T-cell (primary cell): ENCODE data around the gene TCF12. TPM values are rescaled to one million over a fixed set of nuclear protein-coding genes. Genes with fewer than 3 reads are reported as not detected.

Experiments used
- ATAC-seq, 4 experiments: fragments of 200-7000 bp in 3 of 4; fragments of 150-1000 bp in 1 of 4; cut with Tn5 transposase; replicated peaks in 1 of 4; 1 replicate in 3 of 4; 2 replicates in 1 of 4; pipeline ENCODE4 v1.10.0; 2021; ENCODE audit warnings: moderate library complexity in 3 of 4, mild to moderate bottlenecking in 2 of 4, moderate number of reproducible peaks in 1 of 4
- CTCF ChIA-PET, 2 donors: fragments of 300-600 bp; sonication (Branson Sonifier 250); formaldehyde crosslinking; loops; one replicate each; lab custom pipeline; 2022; ENCODE audit warnings: antibody characterized with exemption in 2 of 2; lab: Charles Lee
- POLR2A ChIA-PET, 2 donors: fragments of 300-600 bp; sonication (Branson Sonifier 250); formaldehyde crosslinking; loops; one replicate each; lab custom pipeline; 2022; ENCODE audit warnings: antibody characterized with exemption in 2 of 2; lab: Charles Lee
- DNase-seq, 35 experiments: peaks; one replicate each; pipeline versions ENCODE4 v3.0.0 to v3.0.0-alpha.2; 2013 to 2023
- H3K27ac ChIP-seq: one replicate; pipeline ENCODE4 v1.5.1; 2013; ENCODE audit warnings: low read length
- H3K27me3 ChIP-seq, 2 experiments: replicated peaks in 1 of 2; 1 replicate in 1 of 2; 2 replicates in 1 of 2; pipeline versions ENCODE4 v1.6.1 to v1.7.0; 2013; ENCODE audit warnings: low read length in 1 of 2, mixed read lengths in 1 of 2; ENCODE audit not compliant: control insufficient read depth in 2 of 2, insufficient read depth in 2 of 2; ENCODE audit errors: extremely low read depth in 1 of 2
- H3K36me3 ChIP-seq, 2 donors: 1 replicate in 1 of 2; 2 replicates in 1 of 2; pipeline versions ENCODE4 v1.6.1 to v1.7.0; 2013; ENCODE audit warnings: low read length in 1 of 2; ENCODE audit not compliant: control insufficient read depth in 2 of 2, insufficient read depth in 1 of 2; ENCODE audit errors: extremely low read depth in 1 of 2
- H3K4me1 ChIP-seq, 2 experiments: 1 replicate in 1 of 2; 2 replicates in 1 of 2; pipeline versions ENCODE4 v1.6.1 to v1.7.0; 2013; ENCODE audit warnings: low read length in 2 of 2, mixed read lengths in 1 of 2; ENCODE audit not compliant: insufficient read depth in 2 of 2, control insufficient read depth in 1 of 2; ENCODE audit errors: extremely low read depth in 1 of 2
- H3K4me3 ChIP-seq, 2 donors: 1 replicate in 1 of 2; 2 replicates in 1 of 2; pipeline versions ENCODE4 v1.5.1 to v1.7.0; 2013; ENCODE audit warnings: mild to moderate bottlenecking in 2 of 2, low read length in 1 of 2, moderate library complexity in 1 of 2; ENCODE audit not compliant: control insufficient read depth in 1 of 2; ENCODE audit errors: extremely low read depth in 1 of 2
- H3K9me3 ChIP-seq: 2 replicates; pipeline ENCODE4 v1.7.0; 2013
- H3K27ac Mint-ChIP-seq, 2 donors: one replicate each; pipeline ENCODE4 v1.8.0; 2020 to 2021; ENCODE audit warnings: mild to moderate bottlenecking in 2 of 2, mixed read lengths in 2 of 2
- H3K27me3 Mint-ChIP-seq, 2 donors: one replicate each; pipeline ENCODE4 v1.8.0; 2021 to 2022; ENCODE audit warnings: mixed read lengths in 2 of 2
- H3K36me3 Mint-ChIP-seq: one replicate; pipeline ENCODE4 v1.8.0; 2021; ENCODE audit warnings: mixed read lengths
- H3K4me1 Mint-ChIP-seq, 3 donors: one replicate each; pipeline ENCODE4 v1.8.0; 2020 to 2022; ENCODE audit warnings: mixed read lengths in 3 of 3, mild to moderate bottlenecking in 1 of 3
- H3K4me3 Mint-ChIP-seq, 3 donors: one replicate each; pipeline ENCODE4 v1.8.0; 2020 to 2022; ENCODE audit warnings: mild to moderate bottlenecking in 3 of 3, mixed read lengths in 3 of 3, moderate library complexity in 3 of 3
- H3K9me3 Mint-ChIP-seq, 3 donors: one replicate each; pipeline ENCODE4 v1.8.0; 2020 to 2022; ENCODE audit warnings: mixed read lengths in 3 of 3
- WGBS: methylation state at CpG from one replicate; pipeline ENCODE4 v1.1.5; 2013; ENCODE audit warnings: missing lambda C conversion rate; ENCODE audit not compliant: insufficient coverage; 5-methylcytosine and 5-hydroxymethylcytosine counted together
- total RNA-seq, 35 experiments: library from RNA in 6 of 35; stranded (reverse) in 6 of 35; fragments of 120-200 nt in 1 of 35; gene quantifications; one replicate each; pipeline versions ENCODE4 v1.2.1 to v1.2.4 and lab custom pipeline; 2013 to 2026

Gene TCF12
- total RNA-seq, 5 donors from 2014 or later (not counting 1 experiment from before 2014, with no cell fraction given), result 68.0 to 94.3 (median 83.0) TPM

DNA sequence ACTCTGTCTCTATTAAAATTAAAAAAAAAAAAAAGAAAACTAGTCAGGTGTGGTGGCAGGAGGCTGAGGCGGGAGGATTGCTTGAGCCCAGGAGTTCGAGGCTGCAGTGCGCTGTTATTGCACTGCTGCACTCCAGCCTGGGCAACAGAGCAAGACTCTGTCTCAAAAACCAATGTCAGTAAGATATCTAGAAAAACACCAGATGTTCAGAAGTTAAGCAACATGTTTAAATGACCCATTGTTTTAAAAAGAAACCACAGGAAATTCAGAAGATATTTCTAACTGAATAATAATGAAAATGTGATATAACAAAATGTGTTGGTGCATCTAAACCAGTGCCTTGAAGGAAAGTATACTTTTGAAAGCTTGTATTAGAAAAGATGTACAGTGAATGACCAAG is 254.5 kb downstream of the TCF12 start:
- Mint-ChIP-seq H3K27ac (peak overlapping the region in 1 of 2 donors; percentile 26), H3K4me1 (peaks cover 0 to 7% (median 4%) of the 10 kb centered on the region in 3 donors), H3K4me3 (no peak overlapping the region), H3K36me3 (peaks cover 36% of the 10 kb centered on the region), H3K9me3 (no peaks in the 10 kb centered on the region), H3K27me3 (no peaks in the 10 kb centered on the region)
- no peak for ATAC-seq
- H3K9me3 ChIP-seq, result no peaks in the 10 kb centered on the region
- no peaks in the 10 kb centered on the region for H3K27me3 ChIP-seq
- H3K36me3 ChIP-seq, result peaks cover 0 to 6% of the 10 kb centered on the region in 2 donors
- H3K4me1 ChIP-seq, result no peaks in the 10 kb centered on the region
- ChIA-PET POLR2A (no interaction called here), CTCF (no interaction called here)
- no peak overlapping the region for H3K27ac ChIP-seq
- no peak overlapping the region for H3K4me3 ChIP-seq
- WGBS, result no CpG with 5 or more reads among the region's 3 CpGs
- no peak for DNase-seq

DNA sequence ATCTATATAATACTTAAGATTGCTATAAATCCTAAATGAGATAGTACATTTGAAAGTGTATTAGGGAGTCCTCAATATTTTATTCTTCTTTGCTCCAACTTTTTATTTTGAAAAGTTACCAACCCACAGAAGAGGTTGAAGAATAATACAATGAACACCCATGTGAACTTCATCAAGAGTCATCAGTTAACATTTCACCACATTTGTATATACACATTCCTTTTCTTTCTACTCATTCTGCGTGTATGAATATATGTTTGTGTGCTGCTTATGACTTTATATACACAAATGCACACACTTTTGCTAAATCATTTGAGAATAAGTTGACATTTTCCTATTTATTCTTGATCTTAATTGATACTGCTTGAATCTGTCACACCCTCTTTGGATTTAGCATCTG is 264.6 kb downstream of the TCF12 start:
- POLR2A ChIA-PET, result no interaction called here
- no peaks in the 10 kb centered on the region for H3K27me3 Mint-ChIP-seq
- Histone ChIP-seq H3K4me3 (no peak overlapping the region), H3K4me1 (no peaks in the 10 kb centered on the region), H3K27me3 (no peaks in the 10 kb centered on the region), H3K36me3 (no peaks in the 10 kb centered on the region), H3K9me3 (no peaks in the 10 kb centered on the region), H3K27ac (no peak overlapping the region)
- H3K27ac Mint-ChIP-seq, result no peak overlapping the region
- H3K4me3 Mint-ChIP-seq, result no peak overlapping the region
- no peak for ATAC-seq
- peaks cover 47% of the 10 kb centered on the region for H3K36me3 Mint-ChIP-seq
- H3K4me1 Mint-ChIP-seq, result peaks cover 0 to 3% (median 2%) of the 10 kb centered on the region in 3 donors
- CTCF ChIA-PET, result no interaction called here
- no CpG with 5 or more reads among the region's 1 CpG for WGBS
- no peak for DNase-seq
- H3K9me3 Mint-ChIP-seq, result no peaks in the 10 kb centered on the region

DNA sequence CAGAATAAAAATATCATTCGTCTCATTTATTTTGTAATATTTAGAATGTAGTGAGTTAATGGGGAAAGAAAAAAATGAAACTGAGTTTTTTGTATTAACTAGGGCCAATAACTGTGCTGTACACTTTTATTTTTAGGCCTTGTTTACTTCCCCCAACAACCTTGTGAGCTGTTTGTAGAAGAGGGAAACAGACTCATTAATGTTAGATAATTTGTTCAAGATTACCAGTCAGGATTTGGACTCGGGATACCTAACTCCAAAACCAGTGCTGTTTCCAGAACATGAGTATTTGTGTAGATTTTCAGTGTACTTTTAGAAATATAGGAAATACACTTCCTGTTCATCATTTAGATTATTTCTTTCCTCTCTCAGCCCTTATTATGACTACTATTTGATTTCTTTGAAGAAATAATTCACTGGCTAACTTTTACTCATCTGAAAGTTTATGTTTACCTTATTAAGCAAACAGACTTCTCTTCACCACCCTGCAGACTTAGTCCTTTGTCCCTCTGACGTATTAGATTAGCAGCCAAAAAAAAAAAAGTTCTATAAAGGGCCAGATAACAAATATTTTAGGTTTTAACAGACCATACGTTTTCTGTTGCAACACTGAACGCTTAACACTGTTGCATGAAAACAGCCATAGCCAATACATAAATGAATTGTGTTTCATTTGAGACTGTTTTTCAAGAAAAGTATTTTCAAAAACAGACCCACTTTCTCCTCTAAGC is 265.3 kb downstream of the TCF12 start:
- DNase-seq, result no peak
- no peaks in the 10 kb centered on the region for H3K9me3 ChIP-seq
- ChIA-PET CTCF (no interaction called here), POLR2A (no interaction called here)
- no peaks in the 10 kb centered on the region for H3K27me3 ChIP-seq
- H3K27ac ChIP-seq, result no peak overlapping the region
- Mint-ChIP-seq H3K27me3 (no peaks in the 10 kb centered on the region), H3K9me3 (no peaks in the 10 kb centered on the region), H3K27ac (no peak overlapping the region), H3K36me3 (peaks cover 47% of the 10 kb centered on the region), H3K4me3 (no peak overlapping the region), H3K4me1 (peaks cover 0 to 3% (median 2%) of the 10 kb centered on the region in 3 donors)
- no peaks in the 10 kb centered on the region for H3K36me3 ChIP-seq
- no peak for ATAC-seq
- no peaks in the 10 kb centered on the region for H3K4me1 ChIP-seq
- H3K4me3 ChIP-seq, result no peak overlapping the region
- WGBS, result no CpG with 5 or more reads among the region's 5 CpGs

DNA sequence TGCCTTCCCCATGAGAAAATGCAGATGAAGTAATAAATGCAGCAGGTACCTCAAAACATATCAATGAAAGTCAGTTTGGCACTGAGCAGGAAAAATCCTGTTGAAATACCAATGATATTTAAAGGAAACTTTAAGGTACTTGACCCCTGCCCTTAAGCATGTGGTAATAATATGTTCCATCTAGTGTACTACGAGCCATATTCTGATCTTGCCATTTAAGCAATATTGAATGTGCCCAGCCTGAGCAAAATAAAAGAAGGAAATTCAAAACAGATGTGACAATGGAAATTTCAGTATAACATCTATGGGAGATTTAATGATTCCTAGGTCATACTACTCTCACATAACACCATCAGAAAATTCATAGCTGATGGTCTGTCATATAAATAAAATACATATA is 266.1 kb downstream of the TCF12 start:
- H3K9me3 Mint-ChIP-seq, result no peaks in the 10 kb centered on the region
- no peak for ATAC-seq
- H3K9me3 ChIP-seq, result no peaks in the 10 kb centered on the region
- ChIA-PET CTCF (no interaction called here), POLR2A (no interaction called here)
- H3K4me1 Mint-ChIP-seq, result peaks cover 0 to 3% (median 2%) of the 10 kb centered on the region in 3 donors
- H3K4me3 ChIP-seq, result no peak overlapping the region
- no peaks in the 10 kb centered on the region for H3K27me3 ChIP-seq
- no peaks in the 10 kb centered on the region for H3K36me3 ChIP-seq
- peaks cover 46% of the 10 kb centered on the region for H3K36me3 Mint-ChIP-seq
- no peak for DNase-seq
- no peaks in the 10 kb centered on the region for H3K4me1 ChIP-seq
- WGBS, result no CpG with 5 or more reads among the region's 1 CpG
- no peak overlapping the region for H3K27ac Mint-ChIP-seq
- H3K27me3 Mint-ChIP-seq, result no peaks in the 10 kb centered on the region
- no peak overlapping the region for H3K4me3 Mint-ChIP-seq
- no peak overlapping the region for H3K27ac ChIP-seq

DNA sequence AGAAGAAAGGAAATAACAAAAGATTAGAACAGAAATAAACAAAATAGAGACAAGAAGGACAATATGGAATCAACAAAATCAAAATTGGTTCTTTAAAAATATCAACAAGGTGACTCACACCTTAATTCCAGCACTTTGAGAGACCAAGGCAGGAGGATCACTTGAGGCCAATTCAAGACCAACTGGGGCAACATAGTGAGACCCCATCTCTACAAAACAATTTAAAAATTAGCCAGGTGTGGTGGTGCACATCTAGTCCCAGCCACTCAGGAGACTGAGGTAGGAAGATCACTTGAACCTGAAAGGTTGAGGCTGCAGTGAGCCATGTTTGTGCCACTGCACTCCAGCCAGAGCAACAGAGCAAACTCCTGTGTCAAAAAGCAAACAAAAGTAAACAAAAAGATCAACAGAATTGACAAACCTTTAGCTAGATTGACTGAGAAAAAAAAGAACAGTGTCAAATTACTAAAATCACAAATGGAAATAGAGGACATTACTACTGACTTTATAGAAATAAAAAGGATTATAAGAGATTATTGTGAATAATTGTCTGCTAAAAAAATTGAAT is 267.1 kb downstream of the TCF12 start:
- DNase-seq, result no peak
- no peak for ATAC-seq
- Histone ChIP-seq H3K4me3 (no peak overlapping the region), H3K9me3 (no peaks in the 10 kb centered on the region), H3K27ac (no peak overlapping the region), H3K27me3 (no peaks in the 10 kb centered on the region), H3K4me1 (no peaks in the 10 kb centered on the region), H3K36me3 (no peaks in the 10 kb centered on the region)
- Mint-ChIP-seq H3K27ac (no peak overlapping the region), H3K27me3 (no peaks in the 10 kb centered on the region), H3K4me3 (no peak overlapping the region), H3K4me1 (peaks cover 0 to 2% (median 0%) of the 10 kb centered on the region in 3 donors), H3K36me3 (peaks cover 46% of the 10 kb centered on the region), H3K9me3 (no peaks in the 10 kb centered on the region)
- POLR2A ChIA-PET, result no interaction called here
- CTCF ChIA-PET, result no interaction called here

DNA sequence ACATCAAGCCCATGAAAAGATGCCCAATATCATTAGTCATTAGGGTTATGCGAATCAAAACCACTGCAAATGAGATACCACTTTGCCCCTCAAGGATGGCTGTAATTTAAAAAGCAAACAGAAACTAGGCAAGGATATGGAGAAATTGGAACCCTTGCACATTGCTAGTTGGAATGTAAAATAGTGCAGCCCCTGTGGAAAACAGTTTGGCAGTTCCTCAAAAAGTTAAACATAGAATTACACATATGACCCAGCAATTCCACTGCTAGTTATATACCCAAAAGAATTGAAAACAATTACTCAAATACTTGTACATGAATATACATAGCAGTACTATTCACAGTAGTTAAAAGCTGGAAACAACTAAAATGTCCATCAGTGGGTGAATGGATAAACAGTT is 271.0 kb downstream of the TCF12 start:
- Mint-ChIP-seq H3K9me3 (no peaks in the 10 kb centered on the region), H3K27me3 (no peaks in the 10 kb centered on the region), H3K27ac (peak overlapping the region in 1 of 2 donors; percentile 34), H3K4me1 (peaks cover 0 to 1% (median 0%) of the 10 kb centered on the region in 3 donors), H3K36me3 (peaks cover 54% of the 10 kb centered on the region), H3K4me3 (no peak overlapping the region)
- DNase-seq (no peak), ATAC-seq (no peak)
- ChIA-PET POLR2A (no interaction called here), CTCF (no interaction called here)
- no CpG with 5 or more reads among the region's 1 CpG for WGBS
- H3K9me3 ChIP-seq, result no peaks in the 10 kb centered on the region
- H3K4me3 ChIP-seq, result no peak overlapping the region
- peaks cover 0 to 6% of the 10 kb centered on the region in 2 donors for H3K36me3 ChIP-seq
- H3K4me1 ChIP-seq, result no peaks in the 10 kb centered on the region
- H3K27ac ChIP-seq, result no peak overlapping the region
- H3K27me3 ChIP-seq, result no peaks in the 10 kb centered on the region
